SK-N-SH treated with all-trans-retinoic acid at 6 μM for 48 hours (cell line): ENCODE data around the gene GSE1.

ENCODE experiments used
- CREB5 ChIP-seq: fragments of 250-450 bp; sonication (Bioruptor Pico); IDR thresholded peaks from 2 replicates; pipeline ENCODE4 v1.5.1; 2020; ENCODE audit warnings: low read depth, mild to moderate bottlenecking, moderate library complexity
- ISL1 ChIP-seq: fragments of 250-450 bp; sonication (Bioruptor Pico); IDR thresholded peaks from 2 replicates; pipeline ENCODE4 v2.1.2; 2022; ENCODE audit warnings: mild to moderate bottlenecking, moderate library complexity
- PPARA ChIP-seq: fragments of 250-450 bp; sonication (Bioruptor Pico); IDR thresholded peaks from 2 replicates; pipeline ENCODE4 v1.5.0; 2020; ENCODE audit warnings: mild to moderate bottlenecking, borderline replicate concordance
- ZNF565 ChIP-seq: fragments of 450-650 bp; formaldehyde crosslinking; conservative IDR thresholded peaks from 2 replicates; pipeline ENCODE4 v1.5.0; 2020; ENCODE audit warnings: low read depth, mild to moderate bottlenecking, moderate library complexity

DNA sequence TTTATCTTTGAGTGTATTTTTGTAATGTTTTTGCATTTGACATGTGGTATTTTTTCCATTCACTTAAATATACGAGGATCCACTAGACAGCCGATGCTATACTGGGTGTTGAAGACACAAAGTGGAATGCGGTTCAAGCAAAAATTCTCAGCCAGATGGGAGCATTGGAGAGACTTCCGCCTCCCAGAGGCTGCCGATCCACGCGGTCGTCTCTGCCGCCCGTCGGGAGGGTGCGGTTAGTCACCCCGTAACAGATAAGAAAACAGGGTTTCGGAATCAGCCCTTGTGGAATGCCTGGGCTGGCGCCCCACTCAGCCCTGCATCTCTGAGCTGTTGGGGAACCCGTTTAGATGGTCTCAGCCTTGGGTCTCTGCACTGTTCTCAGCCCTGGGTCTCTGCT, 7.3 kb downstream of the GSE1 start:
- TF ChIP-seq PPARA (CRISPR knock-in tag) (no peak), ISL1 (CRISPR knock-in tag) (no peak), CREB5 (CRISPR knock-in tag) (no peak), ZNF565 (no peak)
